GM13976 (cell line): ENCODE measurements around the gene C3orf49.
A peak's percentile ranks its signal among the peaks of the same experiment; 100 is the strongest.

ENCODE experiments used
- DNase-seq: peaks from one replicate; pipeline ENCODE4 v3.0.0; 2012; ENCODE audit warnings: low spot score
- CTCF ChIP-seq: IDR thresholded peaks from 2 replicates; pipeline ENCODE4 v1.5.1; 2012; ENCODE audit warnings: borderline replicate concordance, mild to moderate bottlenecking; ENCODE audit not compliant: insufficient read depth; ENCODE audit errors: extremely low read depth, missing control alignments, control extremely low read depth
- in situ Hi-C: fragments of 300-500 bp; cut with MboI; formaldehyde crosslinking; loops from one replicate; pipeline ENCODE4 v1.12.0; 2022; ENCODE audit warnings: low sequenced_read_pairs, mixed read lengths, inconsistent platforms; ENCODE audit not compliant: unreplicated experiment

The C3orf49 gene

GRCh38 chr3:63880653-63881052 is 61.6 kb downstream of the C3orf49 start:
- in situ Hi-C loops = no loop called here
- no peak for TF ChIP-seq CTCF
- no peak for DNase-seq

DNA sequence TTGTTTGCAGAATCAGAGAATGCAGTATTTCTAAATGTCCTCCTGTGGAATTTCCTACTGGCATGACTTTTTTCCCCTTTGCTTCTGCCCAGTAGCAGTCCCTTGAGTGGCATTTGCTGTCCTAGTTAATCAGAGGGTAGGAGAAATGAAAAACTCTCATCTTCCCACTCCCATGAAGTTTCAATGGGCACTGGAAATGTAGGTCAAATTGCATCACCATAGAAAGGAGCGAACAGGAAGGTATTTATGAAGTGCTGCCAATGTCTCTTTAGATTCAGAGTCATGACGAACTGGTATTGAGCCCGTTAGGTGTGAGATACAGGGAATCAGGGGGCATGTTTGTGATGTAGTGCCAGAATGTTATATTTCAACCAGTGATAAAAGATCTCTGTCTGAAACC is 67.8 kb downstream of the C3orf49 start:
- DNase-seq = no peak
- in situ Hi-C loops = no loop called here
- TF ChIP-seq CTCF = no peak

GRCh38 chr3:63891518-63891917 is 72.4 kb downstream of the C3orf49 start:
- in situ Hi-C loops = no loop called here
- DNase-seq = no peak
- TF ChIP-seq CTCF = no peak

DNA sequence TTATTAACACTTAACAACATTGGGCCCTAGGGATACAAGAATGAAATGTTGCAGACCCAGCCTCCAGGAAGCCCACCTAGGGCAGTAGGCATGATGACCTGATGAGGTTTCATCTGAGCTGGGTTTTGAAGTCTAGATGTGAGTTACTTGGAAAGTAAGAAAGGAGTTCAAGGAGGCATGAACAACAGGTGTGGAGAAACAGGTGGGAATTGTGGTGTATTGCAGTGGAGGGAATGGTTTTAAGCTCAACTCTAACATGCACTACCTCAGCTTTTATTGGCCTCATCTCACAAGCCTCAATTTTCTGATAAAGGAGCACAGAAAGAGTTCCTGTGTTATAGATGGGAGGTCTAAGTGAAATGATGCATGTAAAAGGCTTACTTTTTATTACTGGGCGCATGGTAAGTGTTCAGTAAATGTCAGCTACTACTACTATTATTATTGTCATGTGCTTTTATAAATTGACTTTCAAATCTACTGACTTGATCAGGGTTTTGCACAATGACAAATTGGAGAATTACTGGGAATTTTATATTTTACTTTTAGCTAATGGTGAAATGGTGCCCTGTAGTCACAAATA is 73.8 kb downstream of the C3orf49 start:
- no peak for DNase-seq
- in situ Hi-C loops = no loop called here
- TF ChIP-seq CTCF = no peak

DNA sequence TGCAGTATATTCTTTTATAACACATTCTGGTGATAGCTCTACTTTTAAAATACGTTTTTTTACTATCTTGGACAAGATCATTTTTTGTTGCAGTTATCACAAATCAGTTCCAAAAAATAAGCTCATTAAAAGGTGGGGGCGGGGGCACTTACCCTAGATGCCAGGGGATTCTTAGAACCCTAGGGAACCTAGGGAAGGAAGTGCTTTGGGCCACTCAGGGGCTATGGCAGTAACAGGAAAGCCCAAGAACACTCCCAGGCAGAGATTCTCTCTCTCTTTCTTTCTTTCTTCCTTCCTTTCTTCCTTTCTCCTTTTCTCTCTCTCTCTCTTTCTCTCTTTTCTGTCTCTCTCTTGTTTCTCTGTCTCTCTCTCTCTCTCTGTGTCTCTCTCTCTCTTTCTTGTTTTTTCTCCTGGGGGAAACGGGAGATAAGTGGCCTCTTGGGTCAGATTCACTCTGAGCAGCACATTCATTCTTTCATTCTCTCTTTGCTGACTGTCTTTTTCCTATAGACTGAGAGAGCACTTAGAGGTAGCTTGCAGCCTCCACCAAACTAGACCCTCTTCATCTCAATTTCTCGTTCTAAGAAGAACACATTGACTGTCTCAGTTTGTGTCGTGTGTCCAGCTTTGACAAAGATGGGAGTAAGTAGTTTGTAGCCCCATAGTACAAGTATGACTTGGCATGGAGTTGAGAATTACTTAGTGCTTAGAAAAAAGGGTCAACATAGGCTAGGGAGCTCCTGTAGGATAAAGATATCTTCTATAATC is 76.5 kb downstream of the C3orf49 start:
- TF ChIP-seq CTCF = no peak
- in situ Hi-C loops = no loop called here
- no peak for DNase-seq

DNA sequence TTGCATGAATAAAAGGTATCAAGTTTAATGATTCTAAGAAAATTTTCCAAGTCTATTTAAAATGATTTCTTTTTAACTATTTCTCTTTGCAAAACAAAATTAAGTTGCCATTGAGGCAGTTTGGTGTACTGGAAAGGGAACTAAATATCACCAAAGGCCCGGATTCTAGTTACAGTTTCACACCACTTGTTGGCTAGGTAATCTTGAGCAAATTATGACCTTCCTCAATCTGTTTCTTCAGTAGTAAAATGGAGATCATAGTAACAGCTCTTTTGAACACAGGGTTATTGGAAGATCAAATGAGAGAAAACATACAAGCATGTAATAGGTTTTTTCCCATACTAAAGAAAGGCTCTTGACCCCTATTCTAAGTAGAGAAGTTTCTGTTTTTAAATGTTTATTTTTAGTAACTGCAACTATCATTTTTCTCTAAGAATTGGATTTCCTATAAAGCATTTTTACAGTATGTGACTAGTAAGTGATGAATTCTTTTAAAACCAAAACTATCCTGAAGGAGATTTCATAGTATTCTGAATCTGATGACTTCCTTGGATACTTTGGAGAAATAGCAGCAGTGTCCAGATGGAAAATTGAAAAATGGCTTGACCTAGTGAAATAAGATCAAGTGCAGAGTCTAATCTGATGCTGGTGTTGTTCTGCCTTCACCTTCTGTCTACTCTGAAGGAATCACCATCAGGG is 77.4 kb downstream of the C3orf49 start:
- peak; percentile 32 for DNase-seq
- in situ Hi-C loops = no loop called here
- TF ChIP-seq CTCF = no peak
